NCI-H2029 (cell line): ENCODE results near the gene PLEKHM2.

ENCODE experiments used
- DNase-seq: peaks from one replicate; lab custom pipeline; 2025; lab: John Stamatoyannopoulos, UW

Gene PLEKHM2

GRCh38 chr1:15739745-15740144 lies 55.6 kb downstream of the PLEKHM2 start:
- no peak for DNase-seq

DNA sequence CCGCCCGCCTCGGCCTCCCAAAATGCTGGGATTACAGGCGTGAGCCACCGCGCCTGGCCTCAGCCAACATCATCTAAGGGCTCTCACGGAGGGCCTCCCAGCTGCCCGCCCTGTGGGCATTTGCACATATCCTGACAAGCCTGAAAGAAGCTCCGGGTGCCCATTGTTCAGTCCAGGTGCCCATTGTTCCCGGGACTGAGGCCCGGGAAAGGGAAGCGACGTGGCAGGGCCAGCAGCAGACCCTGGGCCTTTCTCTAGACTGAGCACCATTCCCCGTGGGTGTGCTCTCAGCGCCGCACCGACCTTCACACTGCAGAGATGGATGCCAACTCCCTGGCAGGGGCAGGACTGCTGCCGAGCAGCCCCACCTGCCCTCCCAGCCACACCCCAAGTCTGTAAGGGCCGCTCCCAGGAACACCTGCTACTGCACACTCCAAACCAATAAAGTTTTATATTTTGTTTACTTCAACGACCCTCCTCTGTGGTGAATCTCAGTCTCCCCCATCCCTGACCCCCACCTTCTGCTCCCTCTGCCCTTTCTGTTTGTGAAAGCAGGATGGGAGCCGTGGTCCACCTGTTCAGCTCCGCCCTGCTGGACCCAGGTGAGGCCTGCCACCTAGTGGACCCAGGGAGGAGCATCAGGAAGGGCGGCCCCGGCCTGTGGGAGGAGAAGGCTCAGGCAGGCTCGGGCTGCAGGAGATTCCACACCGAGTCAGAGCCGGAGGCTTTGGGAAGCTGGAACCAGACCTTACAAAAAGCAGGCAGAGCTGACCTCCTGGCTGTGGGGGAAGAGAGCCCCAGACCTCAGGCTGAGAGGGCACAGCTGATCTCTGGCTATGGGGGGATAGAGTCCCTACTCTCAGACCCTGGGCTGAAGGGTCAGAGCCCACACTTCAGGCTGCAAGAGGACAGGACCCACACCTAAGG lies 57.1 kb downstream of the PLEKHM2 start:
- DNase-seq = peak; percentile 74

DNA sequence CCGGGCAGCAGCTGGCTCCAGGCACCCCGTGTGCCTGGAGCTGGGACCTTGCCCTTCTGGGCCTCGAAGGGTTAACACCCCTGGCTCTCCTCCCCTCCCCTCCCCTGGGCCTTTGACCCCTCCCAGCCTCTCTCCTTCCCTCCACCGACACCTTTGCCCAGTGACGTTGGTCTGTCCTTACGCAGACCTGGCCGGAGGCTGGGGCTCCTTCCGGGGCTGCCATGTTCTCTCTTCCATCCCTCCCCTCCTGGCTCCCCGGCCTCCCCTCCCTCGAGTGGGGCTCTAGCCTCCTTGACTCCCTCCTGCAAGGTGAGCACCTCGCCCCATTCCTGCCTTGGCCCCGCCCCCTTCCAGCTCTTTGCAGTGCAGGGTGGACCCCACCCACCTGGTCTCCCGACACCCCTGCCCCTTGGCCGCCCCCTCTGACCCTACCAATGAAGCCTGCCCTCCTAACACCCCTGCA lies 58.2 kb downstream of the PLEKHM2 start, which contains the start of gene TMEM82:
TMEM82 (plus strand) TSS at position 161 of the 463 bp plus-strand sequence; CDS start at position 222, 61 bp downstream.
- no peak for DNase-seq

DNA sequence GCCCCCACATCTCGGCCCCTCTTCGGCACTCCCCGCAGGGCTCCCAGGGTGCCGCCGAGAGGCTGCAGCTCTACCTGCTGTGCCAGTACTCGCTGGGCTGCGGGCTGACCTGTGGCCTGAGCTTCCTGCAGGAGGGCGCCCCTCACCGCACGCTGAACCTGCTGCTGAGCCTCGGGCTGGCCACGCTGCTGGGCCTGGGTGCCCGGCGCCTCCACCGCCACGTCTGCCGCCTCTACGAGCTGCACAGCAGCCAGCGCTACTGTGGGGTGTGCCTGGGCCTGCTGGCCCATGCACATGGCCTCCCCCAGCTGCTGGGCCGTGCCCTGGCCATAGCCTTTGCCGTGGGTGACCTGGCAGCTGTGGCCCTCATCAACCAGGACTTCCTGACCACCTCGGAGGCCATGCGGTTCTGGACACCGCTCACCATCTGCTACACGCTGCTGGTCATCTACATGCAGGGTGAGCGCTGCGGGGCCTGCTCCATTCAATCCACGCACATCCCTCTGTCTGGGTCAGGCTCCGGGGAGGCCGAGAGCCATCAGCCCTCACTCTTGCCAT lies 60.1 kb downstream of the PLEKHM2 start:
- no peak for DNase-seq

DNA sequence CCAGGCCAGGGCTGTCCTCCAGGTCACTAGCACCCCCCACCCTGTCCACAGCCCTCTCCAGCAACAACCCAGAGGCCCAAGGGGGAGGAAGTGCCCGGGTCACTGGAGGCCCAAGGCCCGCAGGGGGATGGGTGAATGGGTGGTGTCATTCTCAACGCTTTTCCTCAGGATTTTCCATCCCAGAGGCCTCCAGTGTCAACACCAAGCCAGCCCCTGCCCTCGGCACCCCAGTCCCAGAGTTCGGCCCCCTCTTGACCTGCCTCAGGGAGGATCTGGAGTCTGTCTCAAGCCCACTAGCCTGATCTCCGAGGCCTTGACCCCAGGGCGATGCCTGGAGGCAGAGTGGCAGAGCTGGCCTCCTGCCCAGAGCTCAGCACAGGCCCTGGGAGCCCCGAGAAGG lies 63.3 kb downstream of the PLEKHM2 start:
- DNase-seq = no peak

DNA sequence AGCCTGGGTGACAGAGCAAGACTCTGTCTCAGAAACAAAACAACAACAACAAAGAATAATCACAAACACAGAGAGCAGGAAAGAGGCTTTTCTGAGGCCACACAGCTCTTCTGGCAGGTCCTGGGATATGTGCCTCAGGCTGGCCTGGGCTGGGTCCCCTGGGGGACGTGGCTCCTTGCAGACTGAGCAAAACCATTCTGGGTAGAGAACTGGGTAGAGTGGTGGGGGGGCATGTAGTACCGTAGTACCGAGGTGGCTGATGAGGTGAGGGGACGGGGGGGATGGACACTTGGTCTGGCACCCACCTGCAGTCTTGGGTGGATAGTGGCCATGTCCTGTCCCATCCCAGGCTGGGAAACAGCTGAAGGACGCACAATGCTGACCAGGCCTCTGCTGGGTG lies 64.1 kb downstream of the PLEKHM2 start:
- no peak for DNase-seq

DNA sequence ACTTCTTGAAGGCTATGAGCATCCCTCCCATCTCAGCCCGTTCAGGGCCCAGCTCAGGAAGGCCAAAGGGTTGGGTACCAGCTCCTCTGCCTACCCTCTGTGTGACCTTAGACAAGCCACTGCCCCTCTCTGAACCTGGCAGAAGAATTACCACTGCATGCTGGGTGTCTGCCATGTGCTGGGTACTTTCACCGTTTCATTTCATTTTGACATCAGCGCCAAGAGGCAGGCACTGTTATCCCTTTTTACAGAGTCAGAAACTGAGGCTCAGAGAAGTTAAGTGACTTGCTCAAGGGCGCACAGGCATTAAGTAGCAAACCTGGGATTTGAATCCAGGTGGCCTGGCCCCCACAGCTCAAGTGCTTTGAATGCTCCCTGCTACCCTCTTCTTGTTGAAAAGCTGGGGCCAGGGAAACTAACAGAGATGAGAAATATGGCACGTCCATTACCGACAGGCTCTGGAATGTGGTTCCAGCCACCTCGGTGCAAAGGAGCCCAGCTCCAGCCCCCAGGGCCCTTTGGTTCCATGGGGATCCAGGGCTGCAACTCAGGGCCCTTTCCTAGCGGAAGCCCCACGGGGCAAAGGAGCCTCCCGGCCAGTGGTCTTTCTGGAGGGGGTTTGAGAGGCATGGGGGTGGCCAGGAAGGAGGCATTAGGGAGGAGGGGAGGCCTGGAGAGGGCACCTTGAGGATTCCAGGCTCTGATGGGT lies 64.7 kb downstream of the PLEKHM2 start:
- DNase-seq = no peak

GRCh38 chr1:15749399-15750291 lies 65.5 kb downstream of the PLEKHM2 start:
- DNase-seq = no peak

- no peak for DNase-seq
Measured at GRCh38 chr1:15750924-15751323, 66.8 kb downstream of the PLEKHM2 start.

DNA sequence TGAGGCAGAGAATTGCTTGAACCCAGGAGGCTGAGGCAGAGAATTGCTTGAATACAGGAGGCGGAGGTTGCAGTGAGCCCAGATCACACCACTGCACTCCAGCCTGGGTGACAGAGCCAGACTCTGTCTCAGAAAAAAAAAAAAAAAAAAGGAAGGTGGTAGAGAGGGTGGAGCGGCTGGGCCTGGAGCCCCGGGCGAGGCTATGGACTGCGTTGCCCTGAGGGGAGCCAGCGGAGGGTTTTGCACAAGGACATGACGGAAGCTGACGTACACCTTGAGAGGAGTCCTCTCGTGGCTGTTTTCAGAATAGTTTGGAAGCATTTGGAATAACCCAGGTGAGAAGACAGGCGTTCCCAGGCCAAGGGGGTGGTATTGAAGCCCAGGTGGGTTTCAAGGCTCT lies 67.6 kb downstream of the PLEKHM2 start:
- no peak for DNase-seq

DNA sequence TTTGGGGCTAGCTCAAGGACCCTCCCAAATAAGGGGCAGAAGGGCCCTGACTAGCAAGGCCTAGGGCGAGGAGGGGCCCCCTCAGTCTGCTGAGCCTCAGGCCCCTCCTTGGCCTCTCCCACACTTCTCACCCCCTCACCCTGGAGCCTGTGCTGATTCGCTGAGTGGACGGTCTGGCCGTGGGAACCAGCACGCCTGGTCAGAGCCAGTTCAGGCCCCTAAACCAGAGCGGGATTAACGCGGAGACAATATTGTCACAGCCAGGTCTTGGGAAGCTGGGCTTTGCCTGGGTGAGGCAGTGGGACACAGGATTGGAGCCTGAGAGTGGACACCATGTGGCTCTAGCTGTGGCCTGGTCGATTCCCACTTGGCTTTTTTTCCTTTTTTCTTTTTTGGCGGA lies 69.7 kb downstream of the PLEKHM2 start:
- no peak for DNase-seq

- no peak for DNase-seq
Measured at GRCh38 chr1:15755021-15755645, 71.0 kb downstream of the PLEKHM2 start.

DNA sequence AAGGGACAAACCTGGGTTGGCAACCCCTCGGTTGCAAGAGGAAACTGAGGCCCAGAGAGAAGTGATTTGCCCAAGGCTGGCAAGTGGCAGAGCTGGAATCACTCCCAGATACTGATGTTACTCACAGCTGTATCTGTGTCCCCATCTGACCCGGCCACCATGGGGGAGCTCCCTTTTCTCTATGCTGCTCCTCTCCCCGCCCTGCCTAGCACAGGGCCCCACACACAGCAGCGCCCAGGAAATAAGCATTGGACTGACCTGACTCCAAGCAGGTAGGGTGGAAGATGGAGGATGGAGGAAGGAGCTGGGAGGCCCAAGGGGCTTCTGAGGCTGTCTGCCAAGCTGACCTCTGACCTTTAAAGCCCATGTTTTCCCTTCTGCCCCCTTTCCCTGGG lies 71.5 kb downstream of the PLEKHM2 start:
- no peak for DNase-seq

- peak; percentile 85 for DNase-seq
Measured at GRCh38 chr1:15756143-15757015, 72.3 kb downstream of the PLEKHM2 start.

DNA sequence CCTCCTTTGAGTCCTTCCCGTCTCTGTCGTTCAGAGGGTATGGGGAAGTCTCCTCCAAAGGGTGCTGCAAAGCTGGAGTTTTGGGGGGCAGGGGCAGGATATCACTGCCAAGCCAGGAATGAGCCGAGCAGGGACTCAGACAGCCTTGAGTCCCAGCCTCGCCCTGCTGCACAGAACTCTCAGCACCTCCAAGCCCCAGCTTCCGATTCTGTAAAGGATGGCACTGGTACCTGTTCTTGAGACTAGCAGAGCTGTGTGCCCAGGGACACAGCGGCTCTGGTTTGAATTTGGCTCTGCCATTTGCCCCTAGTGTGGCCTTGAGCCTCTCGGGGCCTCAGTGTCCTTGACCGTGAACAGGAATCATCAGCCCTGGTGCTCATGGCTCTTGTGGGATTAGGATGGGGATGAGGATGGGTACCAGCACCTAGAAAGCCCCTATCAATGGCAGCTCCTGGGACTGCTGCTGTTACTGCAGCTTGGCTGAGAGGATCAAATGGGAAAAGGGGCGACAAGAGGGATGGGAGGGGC lies 73.0 kb downstream of the PLEKHM2 start:
- no peak for DNase-seq

- DNase-seq = no peak
Measured at GRCh38 chr1:15757575-15758342, 73.6 kb downstream of the PLEKHM2 start.

- DNase-seq = peak; percentile 24
Measured at GRCh38 chr1:15758343-15758931, 74.3 kb downstream of the PLEKHM2 start, which contains the start of gene FBLIM1. TSS of gene FBLIM1 (plus strand) at chr1:15758795. CDS start at chr1:15764984, 6,189 bp downstream.

DNA sequence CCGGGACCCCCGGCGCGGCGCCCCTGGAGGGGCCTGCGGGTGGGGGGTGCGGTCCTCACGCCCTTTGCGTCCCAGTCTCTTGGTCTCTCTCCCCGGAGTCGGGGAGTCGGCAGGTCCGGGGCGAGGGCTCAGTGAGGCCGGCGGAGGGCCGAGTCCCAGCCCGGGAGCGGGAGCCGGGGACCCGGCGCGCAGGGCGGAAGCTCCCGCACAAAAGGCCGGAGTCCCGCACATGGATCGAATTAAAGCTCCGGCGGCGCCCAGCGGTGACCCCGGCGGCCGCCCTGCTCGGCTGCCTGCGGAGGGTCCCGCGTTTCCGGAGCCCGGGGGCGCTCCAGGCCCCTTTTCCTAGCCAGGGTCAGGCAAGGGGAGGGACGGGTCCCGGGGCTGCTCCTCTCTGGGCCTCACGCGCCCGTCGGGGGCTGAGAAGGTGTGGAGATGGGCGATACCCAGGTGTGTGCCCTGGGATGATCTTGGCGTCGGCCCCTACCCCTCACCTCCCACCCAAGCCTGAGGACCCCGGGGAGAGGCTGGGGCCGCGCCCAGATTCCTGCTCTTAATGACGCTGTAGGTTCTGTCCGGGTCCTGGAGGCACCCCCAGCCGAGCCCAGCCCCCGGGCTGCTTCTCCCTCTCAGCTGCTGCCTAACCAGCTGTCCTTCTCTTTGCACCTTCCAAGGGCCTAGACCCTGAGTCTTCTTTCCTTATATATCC lies 75.0 kb downstream of the PLEKHM2 start:
- DNase-seq = no peak
